Caco-2 (cell line): ENCODE data around the gene PLXNA4. TPM values are rescaled to one million over a fixed set of nuclear protein-coding genes. Genes with fewer than 3 reads are reported as not detected.

Source experiments
- BruUV-seq: library from RNA; stranded (reverse); fragments of 400-500 nt; replicated peaks from 2 replicates; lab custom pipeline; 2021; lab: Mats Ljungman, UMichigan
- CTCF ChIA-PET: fragments of 300-600 bp; sonication (Branson Sonifier 250); formaldehyde crosslinking; loops from one replicate; lab custom pipeline; 2022; ENCODE audit warnings: antibody characterized with exemption; lab: Charles Lee
- POLR2A ChIA-PET: fragments of 300-600 bp; sonication (Branson Sonifier 250); formaldehyde crosslinking; loops from one replicate; lab custom pipeline; 2022; ENCODE audit warnings: antibody characterized with exemption; lab: Charles Lee
- DNase-seq, 2 experiments: peaks; one replicate each; pipeline versions ENCODE4 v3.0.0 to v3.0.0-alpha.2; 2020 to 2022
- H3K27me3 ChIP-seq: replicated peaks from 2 replicates; pipeline ENCODE4 v1.6.0; 2011; ENCODE audit warnings: low read length; ENCODE audit not compliant: control insufficient read depth, insufficient read depth
- H3K36me3 ChIP-seq: 2 replicates; pipeline ENCODE4 v1.5.1; 2011; ENCODE audit warnings: low read length; ENCODE audit not compliant: control insufficient read depth, insufficient read depth
- H3K4me1 ChIP-seq: fragments of 250-450 bp; sonication (Bioruptor Pico); 2 replicates; pipeline ENCODE4 v1.5.1; 2020; ENCODE audit warnings: mild to moderate bottlenecking
- H3K4me3 ChIP-seq: 2 replicates; pipeline ENCODE4 v1.5.1; 2011; ENCODE audit warnings: low read depth, mild to moderate bottlenecking, control low read depth, low read length
- H3K9me3 ChIP-seq: fragments of 250-450 bp; sonication (Bioruptor Pico); 2 replicates; pipeline ENCODE4 v1.5.1; 2020; ENCODE audit warnings: mild to moderate bottlenecking, moderate library complexity
- H3K27ac Mint-ChIP-seq: one replicate; pipeline ENCODE4 v1.8.0; 2022; ENCODE audit warnings: mixed read lengths; ENCODE audit not compliant: unreplicated experiment
- H3K27me3 Mint-ChIP-seq: one replicate; pipeline ENCODE4 v1.8.0; 2022; ENCODE audit warnings: mixed read lengths; ENCODE audit not compliant: insufficient read depth, unreplicated experiment
- H3K36me3 Mint-ChIP-seq: one replicate; pipeline ENCODE4 v1.8.0; 2022; ENCODE audit warnings: mild to moderate bottlenecking, mixed read lengths; ENCODE audit not compliant: insufficient read depth, unreplicated experiment
- H3K4me1 Mint-ChIP-seq: one replicate; pipeline ENCODE4 v1.8.0; 2022; ENCODE audit warnings: low read depth, mixed read lengths; ENCODE audit not compliant: unreplicated experiment
- H3K4me3 Mint-ChIP-seq: one replicate; pipeline ENCODE4 v1.8.0; 2022; ENCODE audit warnings: mild to moderate bottlenecking, moderate library complexity, mixed read lengths; ENCODE audit not compliant: unreplicated experiment
- H3K9me3 Mint-ChIP-seq: one replicate; pipeline ENCODE4 v1.8.0; 2022; ENCODE audit warnings: mixed read lengths; ENCODE audit not compliant: unreplicated experiment
- CTCF ChIP-seq, 2 experiments: fragments of 200-600 bp in 1 of 2; IDR thresholded peaks; 1 replicate in 1 of 2; 2 replicates in 1 of 2; pipeline versions ENCODE4 v1.5.1 to v1.8.0; 2011 to 2022; ENCODE audit warnings: antibody characterized with exemption in 1 of 2, control low read depth in 1 of 2, inconsistent platforms in 1 of 2, low read depth in 1 of 2, low read length in 1 of 2, mild to moderate bottlenecking in 1 of 2, moderate library complexity in 1 of 2; ENCODE audit not compliant: insufficient read depth in 1 of 2, severe bottlenecking in 1 of 2, unreplicated experiment in 1 of 2
- intact Hi-C: fragments of 100-400 bp; cut with micrococcal nuclease; formaldehyde crosslinking; loops from one replicate; pipeline ENCODE4 v1.10.0; 2022; ENCODE audit not compliant: unreplicated experiment
- total RNA-seq: library from RNA; stranded (reverse); gene quantifications from 2 replicates; pipeline ENCODE4 v1.2.3, GENCODE V29; 2022

PLXNA4 gene
- total RNA-seq, 1 experiment from 2014 or later = 0.43 TPM

GRCh38 chr7:132466367-132466766 lies 109.9 kb downstream of the PLXNA4 start:
- Mint-ChIP-seq H3K4me1 (peaks cover 7% of the 10 kb centered on the region), H3K4me3 (no peak overlapping the region), H3K9me3 (no peaks in the 10 kb centered on the region), H3K27ac (no peak overlapping the region), H3K36me3 (no peaks in the 10 kb centered on the region), H3K27me3 (peaks cover 3% of the 10 kb centered on the region)
- ChIA-PET POLR2A (no interaction called here), CTCF (no interaction called here)
- BruUV-seq = no TSS peak
- Histone ChIP-seq H3K4me3 (no peak overlapping the region), H3K27me3 (no peaks in the 10 kb centered on the region; the same call in 1 of the 2 replicates), H3K9me3 (no peaks in the 10 kb centered on the region), H3K4me1 (no peaks in the 10 kb centered on the region), H3K36me3 (no peaks in the 10 kb centered on the region)
- DNase-seq = no peak
- TF ChIP-seq CTCF (IDR thresholded peaks at IDR 0.05; ENCODE audit: insufficient read depth in 1 of 2, low read depth in 1 of 2, low read length in 1 of 2, severe bottlenecking in 1 of 2, unreplicated experiment in 1 of 2) = no peak
- intact Hi-C loops = no loop called here

DNA sequence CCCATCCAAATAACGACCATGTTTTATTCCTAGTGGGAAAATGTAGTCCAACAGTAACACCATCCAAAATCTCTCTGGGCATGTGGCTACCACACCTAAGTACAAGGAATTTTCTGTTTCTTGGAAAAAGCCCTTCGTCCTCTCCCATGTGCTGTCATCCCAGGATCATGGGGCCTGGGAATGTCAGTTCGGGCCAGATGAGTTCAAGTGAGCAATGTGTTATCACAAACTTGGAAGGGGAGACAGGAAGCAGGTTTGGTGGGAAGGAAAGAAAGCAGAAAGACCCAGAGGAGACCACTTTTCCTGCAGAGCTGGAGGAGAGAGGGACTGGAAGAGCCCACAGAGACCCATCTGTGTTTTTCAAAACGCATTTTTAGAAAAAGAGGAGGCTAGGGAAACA lies 110.8 kb downstream of the PLXNA4 start:
- ChIA-PET POLR2A (no interaction called here), CTCF (no interaction called here)
- peaks cover 7% of the 10 kb centered on the region for H3K4me1 Mint-ChIP-seq
- Histone ChIP-seq H3K27me3 (no peaks in the 10 kb centered on the region), H3K4me1 (no peaks in the 10 kb centered on the region), H3K36me3 (no peaks in the 10 kb centered on the region), H3K9me3 (no peaks in the 10 kb centered on the region), H3K4me3 (no peak overlapping the region)
- no peaks in the 10 kb centered on the region for H3K36me3 Mint-ChIP-seq
- peaks cover 1% of the 10 kb centered on the region for H3K27me3 Mint-ChIP-seq
- no peak for DNase-seq
- H3K27ac Mint-ChIP-seq = no peak overlapping the region
- no peak for TF ChIP-seq CTCF (IDR thresholded peaks at IDR 0.05; ENCODE audit: insufficient read depth in 1 of 2, low read depth in 1 of 2, low read length in 1 of 2, severe bottlenecking in 1 of 2, unreplicated experiment in 1 of 2)
- BruUV-seq = no TSS peak
- intact Hi-C loops = no loop called here
- H3K4me3 Mint-ChIP-seq = no peak overlapping the region
- no peaks in the 10 kb centered on the region for H3K9me3 Mint-ChIP-seq

- intact Hi-C loops = no loop called here
- no peak for TF ChIP-seq CTCF (IDR thresholded peaks at IDR 0.05; ENCODE audit: insufficient read depth in 1 of 2, low read depth in 1 of 2, low read length in 1 of 2, severe bottlenecking in 1 of 2, unreplicated experiment in 1 of 2)
- Mint-ChIP-seq H3K36me3 (no peaks in the 10 kb centered on the region), H3K27ac (no peak overlapping the region), H3K9me3 (no peaks in the 10 kb centered on the region), H3K4me3 (no peak overlapping the region), H3K27me3 (no peaks in the 10 kb centered on the region), H3K4me1 (peaks cover 7% of the 10 kb centered on the region)
- no peak for DNase-seq
- no TSS peak for BruUV-seq
- H3K4me3 ChIP-seq = no peak overlapping the region
- no peaks in the 10 kb centered on the region for H3K9me3 ChIP-seq
- H3K27me3 ChIP-seq = no peaks in the 10 kb centered on the region
- H3K36me3 ChIP-seq = no peaks in the 10 kb centered on the region
- POLR2A ChIA-PET = no interaction called here
- no peaks in the 10 kb centered on the region for H3K4me1 ChIP-seq
- CTCF ChIA-PET = no interaction called here
These were observed 111.5 kb downstream of the PLXNA4 start for GRCh38 chr7:132464740-132465139.
